Thyroid gland (tissue), 4 donors: ENCODE measurements around the gene TMEM223.

Experiments used
- POLR2A ChIP-seq, 2 donors: fragments of 450-650 bp; IDR thresholded peaks; one replicate each; pipeline ENCODE4 v1.6.1; 2017; ENCODE audit warnings: antibody characterized with exemption in 2 of 2, mild to moderate bottlenecking in 2 of 2, moderate library complexity in 1 of 2
- TF ChIP-seq, protein P1 (sequence below), 6 experiments: fragments of 200-600 bp in 3 of 6; fragments of 450-650 bp in 3 of 6; sonication (generic) in 3 of 6; IDR thresholded peaks; one replicate each; pipeline ENCODE4 v1.5.1; 2016 to 2019; ENCODE audit warnings: antibody characterized with exemption in 6 of 6, mild to moderate bottlenecking in 2 of 6, inconsistent platforms in 1 of 6, moderate library complexity in 1 of 6

DNA sequence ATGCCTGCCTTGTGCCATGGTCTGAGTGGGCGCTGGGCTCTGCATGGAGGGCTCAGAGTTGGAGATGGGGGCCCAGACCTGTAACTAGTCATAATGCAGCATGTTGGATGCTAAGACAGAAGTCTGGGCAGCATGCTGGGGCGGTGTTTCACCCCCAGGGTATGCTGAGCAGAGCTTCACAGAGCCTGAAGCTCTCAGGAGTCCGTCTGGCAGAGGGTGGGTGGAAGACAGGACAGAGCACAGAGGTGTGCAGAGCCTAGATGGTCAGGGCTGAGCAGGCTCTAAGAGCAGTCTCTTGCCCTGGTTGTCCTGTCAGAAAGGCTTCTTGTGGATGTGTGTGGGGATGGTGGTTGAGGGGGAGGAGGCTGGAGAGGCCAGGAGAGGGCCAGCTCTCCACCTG, 13.4 kb downstream of the TMEM223 start:
- TF ChIP-seq, protein P1, sequence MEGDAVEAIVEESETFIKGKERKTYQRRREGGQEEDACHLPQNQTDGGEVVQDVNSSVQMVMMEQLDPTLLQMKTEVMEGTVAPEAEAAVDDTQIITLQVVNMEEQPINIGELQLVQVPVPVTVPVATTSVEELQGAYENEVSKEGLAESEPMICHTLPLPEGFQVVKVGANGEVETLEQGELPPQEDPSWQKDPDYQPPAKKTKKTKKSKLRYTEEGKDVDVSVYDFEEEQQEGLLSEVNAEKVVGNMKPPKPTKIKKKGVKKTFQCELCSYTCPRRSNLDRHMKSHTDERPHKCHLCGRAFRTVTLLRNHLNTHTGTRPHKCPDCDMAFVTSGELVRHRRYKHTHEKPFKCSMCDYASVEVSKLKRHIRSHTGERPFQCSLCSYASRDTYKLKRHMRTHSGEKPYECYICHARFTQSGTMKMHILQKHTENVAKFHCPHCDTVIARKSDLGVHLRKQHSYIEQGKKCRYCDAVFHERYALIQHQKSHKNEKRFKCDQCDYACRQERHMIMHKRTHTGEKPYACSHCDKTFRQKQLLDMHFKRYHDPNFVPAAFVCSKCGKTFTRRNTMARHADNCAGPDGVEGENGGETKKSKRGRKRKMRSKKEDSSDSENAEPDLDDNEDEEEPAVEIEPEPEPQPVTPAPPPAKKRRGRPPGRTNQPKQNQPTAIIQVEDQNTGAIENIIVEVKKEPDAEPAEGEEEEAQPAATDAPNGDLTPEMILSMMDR (IDR thresholded peaks at IDR 0.05), result no peak
- TF ChIP-seq POLR2A (IDR thresholded peaks at IDR 0.05), result no peak
